GM19238 (cell line): ENCODE results near the gene GDPD4.
"Not testable (repeated sequence)": the region's sequence is repeated elsewhere in the genome, so short reads cannot be mapped to it uniquely, and the experiment has no call there.

Experiments
- DNase-seq: peaks from one replicate; pipeline ENCODE4 v3.0.0; 2011; ENCODE audit warnings: low spot score; ENCODE audit not compliant: insufficient read length

GDPD4 gene

DNA sequence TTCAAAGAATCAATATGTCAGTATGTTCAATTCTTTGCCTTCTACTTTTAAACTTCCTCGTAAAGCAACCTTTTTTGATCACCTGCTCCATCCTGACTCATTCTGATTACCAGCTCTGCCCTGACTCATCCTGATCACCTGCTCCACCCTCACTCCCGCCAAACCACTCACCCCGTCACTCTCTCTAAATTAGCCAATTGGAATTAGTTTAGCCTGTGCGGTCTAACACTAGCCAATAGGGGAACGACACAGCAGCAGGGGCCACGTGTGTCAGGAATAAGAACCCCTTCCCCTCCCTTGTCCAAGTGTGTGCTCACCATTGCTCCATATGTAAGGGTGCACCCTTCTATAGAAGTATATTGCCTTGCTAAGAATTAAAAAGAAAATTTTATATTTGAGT, 1.5 kb downstream of the GDPD4 start:
- DNase-seq, result not testable (repeated sequence)

DNA sequence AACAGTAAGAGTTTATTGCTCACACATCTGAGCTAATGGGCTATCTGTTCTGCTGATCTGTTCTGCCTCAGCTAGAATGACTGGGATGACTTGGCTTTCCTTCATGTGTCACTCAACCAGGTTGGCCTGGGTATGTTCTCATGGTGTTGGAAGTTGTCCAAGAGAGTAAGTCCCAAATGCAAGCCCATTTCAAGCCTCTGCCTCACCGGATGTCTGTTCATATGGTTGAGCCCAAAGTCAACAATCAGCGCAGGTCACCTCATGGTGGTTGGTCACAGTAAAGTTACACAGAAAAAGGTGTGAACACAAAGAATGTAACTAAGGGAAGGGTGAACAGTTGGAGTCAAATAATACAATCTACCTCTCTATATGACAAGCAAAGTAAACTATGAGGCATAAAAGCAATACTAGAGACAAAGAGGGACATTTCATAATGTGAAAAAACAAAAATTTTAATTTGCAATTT, 1.9 kb downstream of the GDPD4 start:
- DNase-seq, result no peak

DNA sequence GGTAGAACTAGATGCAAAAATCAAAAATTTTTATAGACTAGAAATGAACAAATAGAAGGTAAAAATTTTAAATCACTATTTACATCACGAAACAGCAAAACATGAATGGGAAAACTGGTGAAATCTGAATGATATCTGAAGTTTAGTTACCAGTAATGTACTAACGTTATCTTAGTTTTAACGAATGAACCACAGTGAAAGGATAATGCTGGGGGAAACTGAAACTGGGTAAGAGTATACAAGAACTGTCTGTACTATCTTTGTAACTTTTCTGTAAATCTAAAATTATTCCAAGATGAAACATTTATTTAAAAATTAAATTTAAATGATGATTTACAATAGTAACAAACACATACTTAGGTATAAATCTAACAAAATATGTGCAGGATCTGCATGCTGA, 7.4 kb downstream of the GDPD4 start:
- no peak for DNase-seq

DNA sequence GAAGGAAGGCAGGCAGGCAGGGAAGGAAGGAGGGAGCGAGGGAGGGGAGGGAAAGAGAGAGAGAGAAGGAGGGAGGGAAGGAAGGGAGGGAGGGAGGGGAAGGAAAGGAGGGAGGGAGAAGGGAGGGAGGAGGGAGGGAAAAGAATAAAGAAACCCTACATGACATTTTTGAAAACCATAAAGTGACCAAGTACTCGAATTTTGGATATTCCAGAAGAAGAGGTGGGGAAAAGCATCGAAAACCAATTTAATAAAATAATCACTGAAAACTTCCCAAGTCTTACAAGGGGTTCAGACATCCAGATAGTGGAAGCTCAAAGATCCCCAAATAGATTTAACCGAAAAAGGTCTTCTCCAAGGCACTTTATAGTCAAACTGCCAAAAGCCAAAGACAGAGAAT, 11.7 kb downstream of the GDPD4 start:
- no peak for DNase-seq

DNA sequence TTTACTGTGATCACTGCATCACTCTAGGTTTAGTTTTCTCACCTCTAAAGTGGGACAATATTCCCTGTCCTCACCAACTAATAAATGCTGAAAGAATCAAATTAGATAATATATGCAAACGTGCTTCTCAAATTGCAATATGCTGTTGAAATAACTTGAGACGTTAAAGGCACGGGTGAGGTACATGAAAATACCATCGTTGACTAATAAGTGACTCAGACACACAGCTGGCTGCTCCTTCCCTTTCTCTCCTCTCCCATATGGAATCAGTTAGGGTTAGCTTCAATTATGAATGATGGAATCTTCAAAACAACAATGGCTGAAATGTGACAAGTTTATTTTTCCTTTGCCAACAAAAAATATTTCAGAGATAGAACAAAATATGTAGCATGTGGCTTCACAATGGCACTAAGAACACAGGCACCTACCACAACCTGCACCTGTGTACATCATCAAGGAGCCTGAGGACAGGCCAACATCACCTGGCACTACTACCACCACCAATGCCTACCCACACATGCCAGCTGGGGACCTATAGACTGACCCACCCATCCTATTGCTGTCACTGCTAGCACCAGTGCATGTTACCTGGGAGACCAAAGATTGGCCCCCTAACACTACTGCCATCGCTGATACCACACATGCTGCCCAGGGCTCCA, 13.7 kb downstream of the GDPD4 start:
- no peak for DNase-seq

DNA sequence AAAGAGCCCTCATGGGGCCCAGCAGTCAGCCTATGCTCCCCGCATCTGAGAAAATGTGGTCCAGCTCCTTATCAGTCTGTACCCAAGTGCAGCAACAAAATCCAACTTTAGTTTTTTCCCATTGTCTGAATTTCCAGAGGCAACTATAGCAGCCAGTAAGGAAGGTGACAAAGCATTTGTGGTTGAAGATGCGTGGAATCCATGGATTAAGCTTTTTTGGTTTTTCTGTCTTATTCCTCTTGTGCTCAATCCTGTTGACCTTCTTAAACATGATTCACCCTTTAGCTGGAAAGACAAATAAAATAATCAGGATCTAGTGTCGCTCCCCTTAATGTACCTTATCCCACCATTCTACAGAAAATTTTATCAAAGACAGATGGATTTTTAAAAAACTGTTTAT, 14.3 kb downstream of the GDPD4 start:
- DNase-seq, result no peak

DNA sequence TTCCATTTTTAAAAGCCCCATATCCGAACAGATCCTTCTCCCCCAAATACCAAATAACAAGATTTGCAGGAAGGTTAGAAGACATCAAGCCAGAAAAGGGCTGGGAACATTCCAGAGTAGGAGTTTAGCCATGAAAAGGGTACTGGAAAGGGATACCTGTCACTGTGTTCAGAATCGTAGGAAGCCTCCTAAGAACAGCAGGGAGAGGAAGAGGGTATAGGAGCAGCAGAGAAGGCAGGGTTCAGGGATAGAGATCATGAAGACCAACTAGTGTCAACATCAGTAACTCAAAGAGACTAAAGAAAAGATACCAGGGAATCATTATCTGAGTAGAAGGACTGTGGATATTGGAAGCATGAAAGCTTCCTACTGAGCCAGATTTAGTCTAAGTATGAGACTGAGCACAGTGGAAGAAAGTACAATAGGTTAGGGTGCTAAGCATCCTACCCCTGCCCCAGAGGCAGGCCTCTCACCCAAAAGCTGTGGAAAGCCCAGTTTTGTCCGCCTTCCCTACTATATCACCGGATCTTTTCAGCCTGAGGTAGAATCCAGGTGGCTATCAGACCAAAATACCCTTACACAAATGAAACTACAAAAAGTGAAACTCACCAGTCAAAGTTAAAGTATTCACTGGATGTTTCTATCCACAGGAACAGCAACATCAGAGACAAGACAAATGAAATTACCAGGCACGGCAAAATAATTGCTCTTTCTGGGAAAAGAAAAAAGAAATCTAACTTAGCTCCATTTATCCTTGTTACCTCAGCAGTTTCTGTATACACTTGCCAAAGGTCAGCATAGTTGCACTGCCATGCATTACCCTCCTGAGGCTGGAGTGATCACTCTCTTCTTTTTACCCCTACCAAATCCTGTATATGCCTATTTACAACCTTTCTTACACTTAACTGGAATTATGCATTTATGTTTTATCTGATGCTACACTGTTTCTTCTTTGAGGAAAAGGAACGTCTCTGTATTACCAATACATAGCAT, 16.7 kb downstream of the GDPD4 start:
- no peak for DNase-seq

DNA sequence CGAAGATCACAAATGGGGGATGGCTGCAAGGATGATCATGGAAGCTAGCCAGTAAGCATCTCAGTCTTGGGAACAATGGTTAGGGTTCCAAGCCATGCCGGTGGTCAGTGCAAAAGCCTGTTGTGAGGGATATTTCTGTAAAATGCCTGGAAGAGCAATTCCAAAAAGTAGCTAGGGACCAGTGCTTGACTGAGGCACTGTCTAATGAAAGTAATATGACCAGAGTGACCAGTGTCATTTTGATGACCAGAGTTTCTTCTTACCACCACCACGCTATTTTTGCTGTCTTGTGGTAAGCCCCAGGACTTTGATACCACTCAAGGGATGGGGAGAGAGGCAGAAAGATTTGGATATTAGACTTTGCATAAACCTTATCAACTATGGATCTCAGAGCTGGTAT, 18.4 kb downstream of the GDPD4 start:
- no peak for DNase-seq

DNA sequence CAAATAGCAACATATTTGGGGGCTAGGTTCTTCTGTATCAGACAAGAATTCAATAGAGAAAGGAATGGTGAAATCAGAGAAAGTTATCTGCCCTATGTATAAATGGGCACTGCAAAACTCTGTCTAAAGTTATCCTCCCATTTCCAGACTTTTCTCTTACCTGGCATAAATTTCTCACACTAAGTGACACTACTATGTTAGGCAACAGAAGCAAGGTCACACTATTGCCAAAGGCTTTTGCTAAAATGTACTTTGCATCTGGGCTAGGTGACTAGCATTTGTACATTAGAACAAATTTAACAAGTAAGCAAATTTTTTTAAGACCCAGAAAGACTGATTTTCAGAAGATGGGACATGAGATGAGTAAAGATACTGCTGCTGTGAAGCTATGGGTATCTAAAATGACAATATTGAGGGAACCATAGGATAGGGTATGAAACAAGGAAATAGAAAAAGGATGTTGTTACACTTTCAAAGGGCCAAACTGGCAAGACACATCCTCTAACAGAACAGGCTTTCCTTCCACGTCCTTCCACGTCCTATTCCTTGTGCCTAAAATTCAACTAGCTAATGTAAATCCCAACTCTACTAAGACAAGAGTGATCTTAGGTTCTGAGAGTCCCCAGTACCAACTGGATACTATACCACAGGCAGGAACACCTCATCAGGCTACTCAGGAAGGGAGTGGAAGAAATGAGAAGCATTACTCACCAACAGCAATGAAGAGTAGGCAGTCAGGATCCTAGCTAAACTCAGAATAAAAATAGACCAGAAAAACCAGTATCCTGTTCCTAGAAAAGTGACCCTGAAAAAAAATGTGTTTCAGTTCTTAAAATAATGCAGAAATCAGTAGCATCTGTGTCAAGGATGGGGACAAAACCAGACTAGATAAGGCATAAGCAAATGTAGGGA, 22.6 kb downstream of the GDPD4 start:
- no peak for DNase-seq

DNA sequence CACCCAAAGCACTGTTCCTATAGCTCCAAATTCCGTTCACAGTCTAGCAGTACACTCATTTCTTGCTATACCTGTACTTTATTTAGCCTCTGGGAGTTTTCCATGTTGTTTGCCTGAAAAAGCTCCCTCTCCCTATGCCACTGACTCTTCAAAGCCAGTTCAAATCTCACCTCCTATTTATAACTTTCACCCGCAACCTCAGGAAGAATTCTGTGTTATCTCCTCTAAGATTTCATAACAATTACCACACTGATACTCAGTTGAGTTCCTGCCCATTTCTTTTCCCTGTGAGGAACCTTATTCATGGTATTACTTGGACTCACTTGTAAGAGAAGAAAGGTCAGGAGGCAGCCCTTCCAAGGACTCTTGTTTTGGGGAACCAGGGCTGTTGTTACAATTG, 25.2 kb downstream of the GDPD4 start:
- DNase-seq, result no peak

DNA sequence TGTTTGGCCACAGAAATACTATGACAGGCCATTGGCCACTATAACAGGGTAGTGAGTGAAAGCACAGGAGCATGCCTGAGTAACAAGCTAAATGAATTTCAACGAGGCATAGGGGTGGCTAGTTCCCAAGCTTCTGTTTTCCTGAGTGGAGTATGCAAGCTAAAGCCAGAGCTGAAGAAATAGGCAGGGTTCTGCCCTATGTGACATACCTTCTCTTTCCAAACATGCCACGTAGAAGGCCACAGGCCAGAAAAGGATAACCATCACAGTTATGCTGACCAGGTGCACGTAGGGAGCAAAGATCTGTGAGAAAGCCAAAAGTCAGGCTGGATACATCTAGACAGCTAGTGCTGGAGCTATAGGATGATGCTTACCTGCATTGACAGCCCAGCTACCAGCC, 30.6 kb downstream of the GDPD4 start:
- DNase-seq, result no peak

DNA sequence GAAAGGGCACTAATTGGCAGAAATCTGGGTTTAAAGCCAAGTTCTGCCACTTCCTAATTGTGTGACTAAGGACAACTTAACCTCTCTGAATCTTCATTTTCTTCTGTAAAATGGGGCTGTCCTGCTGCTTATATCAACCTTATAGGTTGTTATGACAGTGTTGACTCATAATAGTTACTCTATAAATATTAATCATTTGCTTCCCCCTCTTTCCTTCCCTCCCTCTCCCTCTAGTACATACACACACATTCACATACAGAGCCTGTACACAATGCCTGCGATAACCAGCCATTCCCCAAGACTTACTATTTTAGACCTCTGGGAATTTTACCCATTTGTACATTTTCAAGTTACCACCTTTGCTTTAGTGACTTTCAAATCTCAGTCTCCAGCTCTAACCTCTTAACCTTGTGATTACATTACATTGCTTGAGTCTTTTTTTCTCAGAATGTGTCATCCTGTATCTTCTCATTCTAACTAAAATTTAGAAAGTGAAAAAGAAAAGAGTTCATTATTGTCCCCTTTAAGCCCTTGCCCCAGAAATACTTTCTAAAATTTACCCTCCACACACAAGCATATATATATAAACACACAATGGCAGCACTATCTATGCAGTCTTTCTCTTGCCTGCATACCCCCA, 31.9 kb downstream of the GDPD4 start:
- DNase-seq, result no peak

DNA sequence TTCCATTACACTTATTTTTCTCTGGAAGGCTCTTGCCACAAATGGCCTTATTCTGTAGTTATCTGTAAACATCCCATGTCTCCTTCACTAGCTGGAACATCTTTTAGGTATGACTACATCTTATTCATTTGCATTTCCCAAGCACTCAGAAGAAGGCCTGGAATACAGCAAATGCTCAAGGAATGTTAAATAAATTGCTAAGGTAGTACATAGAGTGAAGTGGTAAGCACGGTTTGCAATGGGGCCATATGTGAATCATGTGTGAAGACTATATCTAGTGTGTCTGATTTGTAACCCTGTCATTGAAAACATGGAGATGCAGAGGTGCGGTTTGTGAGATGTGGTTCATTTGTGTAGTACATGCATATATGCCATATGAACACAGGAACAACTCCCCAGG, 33.5 kb downstream of the GDPD4 start:
- DNase-seq, result no peak

DNA sequence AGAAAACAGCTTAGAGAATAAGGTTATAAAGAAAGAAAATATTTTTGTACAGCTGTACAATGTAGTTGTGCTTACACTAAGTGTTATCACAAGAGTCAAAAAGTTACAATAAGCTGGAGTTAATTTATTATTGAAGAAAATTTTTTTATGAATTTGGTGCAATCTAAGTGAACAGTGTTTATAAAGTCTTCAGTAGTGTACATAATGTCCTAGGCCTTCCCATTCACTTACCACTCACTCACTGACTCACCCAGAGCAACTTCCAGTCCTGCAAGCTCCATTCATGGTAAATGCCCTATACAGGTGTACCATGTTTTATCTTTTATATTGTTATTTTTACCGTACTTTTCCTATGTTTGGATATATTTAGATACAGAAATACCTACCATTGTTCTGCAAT, 34.7 kb downstream of the GDPD4 start:
- no peak for DNase-seq

DNA sequence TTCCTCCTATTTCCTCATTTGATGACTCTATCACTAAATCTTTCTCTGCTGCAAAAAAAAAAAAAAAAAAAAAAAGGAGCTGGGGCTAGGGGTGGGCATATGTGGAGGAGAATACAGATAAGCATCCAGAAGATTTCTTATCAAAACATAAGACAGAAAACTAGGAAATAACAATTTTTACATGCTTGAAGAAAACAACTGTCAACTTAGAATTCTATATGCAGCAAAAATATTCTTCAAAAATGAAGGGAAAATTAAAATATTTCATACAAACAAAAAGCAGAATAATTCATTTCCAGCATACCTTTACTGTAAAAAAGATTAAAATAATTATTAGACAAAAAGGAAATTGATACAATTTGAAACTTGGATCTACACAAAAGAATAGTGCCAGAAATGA, 38.7 kb downstream of the GDPD4 start:
- no peak for DNase-seq

DNA sequence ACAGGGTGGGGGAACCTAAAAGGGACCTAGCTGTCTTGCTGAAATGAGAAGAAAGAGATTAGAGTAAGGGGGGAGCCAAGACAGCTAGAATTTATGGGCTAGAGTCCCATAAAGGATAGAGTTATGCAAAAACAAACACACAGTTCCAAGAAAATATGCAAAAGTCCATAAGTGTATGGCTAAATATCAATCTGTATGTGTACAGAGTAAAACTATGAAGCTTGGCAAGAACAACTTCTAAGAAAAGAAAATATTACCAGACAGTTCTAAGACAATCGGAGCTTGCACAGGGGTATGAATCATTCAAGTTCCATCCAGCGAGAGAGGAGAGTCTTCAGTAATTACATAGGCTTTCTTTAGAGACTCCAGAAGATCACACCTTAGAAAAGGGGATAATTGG, 41.8 kb downstream of the GDPD4 start:
- no peak for DNase-seq

DNA sequence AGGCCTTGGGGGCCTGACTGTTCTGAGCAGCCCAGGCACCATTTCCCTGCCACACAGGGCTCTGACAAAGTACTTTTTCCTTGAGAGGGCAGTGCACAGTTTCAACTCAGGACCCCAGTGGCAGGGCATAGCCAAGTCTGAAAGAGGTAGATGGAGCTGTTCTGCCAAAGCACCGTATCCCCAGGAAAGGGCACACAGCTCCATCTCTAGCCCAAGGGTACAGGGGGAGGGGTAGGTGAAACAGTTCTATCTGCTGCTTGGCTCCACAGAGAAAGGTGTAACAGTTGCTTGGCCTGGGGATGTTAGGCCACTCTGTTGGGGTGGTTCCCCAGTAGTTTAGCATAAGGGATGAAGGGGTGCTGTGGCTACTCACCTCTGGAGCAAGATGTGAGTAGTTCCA, 47.8 kb downstream of the GDPD4 start:
- DNase-seq, result no peak

DNA sequence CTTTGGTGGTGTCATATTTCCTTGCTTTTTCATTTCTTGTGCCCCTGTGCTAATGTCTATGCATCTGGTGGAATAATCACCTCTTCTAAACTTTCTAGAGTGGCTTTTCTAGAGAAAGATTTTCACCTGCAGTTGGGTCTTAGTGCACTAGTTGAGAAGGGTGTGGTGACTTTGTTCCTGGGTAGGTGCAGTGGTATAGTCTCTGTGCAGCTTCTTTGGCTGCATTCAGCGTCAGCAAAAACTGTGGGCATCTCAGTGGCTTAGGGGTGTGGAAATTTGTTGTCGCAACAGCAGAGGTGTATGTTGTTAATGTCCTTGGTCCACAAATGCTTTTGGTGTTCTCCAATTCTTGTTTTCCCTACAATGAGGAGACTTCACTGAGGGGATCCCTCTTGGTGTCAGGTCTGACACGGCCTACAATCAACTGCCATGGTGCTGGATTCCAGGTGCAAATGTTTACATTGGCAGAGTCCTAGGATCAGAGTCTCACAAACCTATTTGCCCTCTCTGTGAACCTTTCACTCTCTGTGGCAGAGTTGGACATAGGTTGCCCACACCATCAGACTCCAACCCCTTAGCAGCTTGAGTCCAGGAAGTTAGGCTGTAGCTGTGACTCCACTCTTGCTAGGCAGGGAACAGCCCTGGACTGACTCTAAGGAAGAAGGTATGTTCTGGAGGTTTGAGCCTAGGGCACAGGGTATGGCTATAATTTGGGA, 48.8 kb downstream of the GDPD4 start:
- no peak for DNase-seq

DNA sequence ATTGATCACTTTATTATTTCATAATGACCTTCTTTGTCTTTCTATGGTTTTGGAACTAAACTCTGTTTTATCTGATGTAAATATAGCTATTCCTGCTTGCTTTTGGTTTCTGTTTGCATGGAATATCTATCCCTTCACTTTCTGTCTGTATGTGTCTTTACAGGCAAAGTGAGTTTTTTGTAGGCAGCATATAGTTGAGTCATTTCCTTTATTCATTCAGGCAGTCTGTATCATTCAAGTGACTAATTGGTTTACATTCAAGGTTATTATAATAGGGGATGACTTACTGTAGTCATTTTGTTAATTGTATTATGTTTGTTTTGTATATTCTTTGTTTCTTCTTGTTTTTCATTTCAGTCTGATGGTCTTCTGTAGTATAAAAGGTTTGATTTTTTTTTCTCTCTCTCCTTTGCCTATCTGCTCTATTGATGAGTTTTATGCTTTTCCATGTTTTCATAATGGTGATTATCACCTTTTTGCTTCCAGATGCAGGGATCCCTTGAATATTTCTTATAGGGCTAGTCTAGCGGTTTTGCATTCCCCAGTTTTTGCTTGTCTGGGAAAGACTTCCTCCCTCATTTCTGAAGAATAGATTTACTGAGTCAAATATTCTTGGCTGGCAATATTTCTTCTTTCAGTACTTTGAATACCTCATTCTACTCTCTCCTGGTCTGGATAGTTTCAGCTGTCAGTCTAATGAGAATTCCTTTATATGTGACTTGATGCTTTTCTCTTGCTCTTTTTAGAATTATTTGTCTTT, 50.4 kb downstream of the GDPD4 start:
- DNase-seq, result no peak

DNA sequence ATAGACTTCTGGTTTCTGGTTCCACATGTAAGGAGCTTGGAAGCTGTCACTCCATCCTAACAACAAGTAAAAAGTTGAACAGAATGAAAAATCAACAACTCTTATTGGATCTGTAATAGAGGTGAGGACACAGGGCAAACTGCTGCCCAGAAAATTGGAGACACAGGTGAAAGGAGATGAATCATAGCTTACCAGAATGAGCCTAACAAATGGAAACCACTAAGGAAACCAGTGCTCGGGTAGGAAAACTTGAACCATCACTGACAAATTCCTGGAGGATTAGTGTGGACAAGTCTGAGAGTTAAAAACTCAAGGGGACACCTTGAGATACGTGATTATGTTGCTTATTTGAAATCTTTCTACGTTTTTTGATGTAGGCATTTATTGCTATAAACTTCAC, 52.1 kb downstream of the GDPD4 start:
- no peak for DNase-seq
